DOHH2 (cell line): ENCODE data around the gene PKD1.

Source experiments
- H3F3A ChIP-seq: fragments of 200-600 bp; sonication (generic), shearing (Covaris generic); 2 replicates; pipeline ENCODE4 v1.6.0; 2016; ENCODE audit warnings: antibody characterized with exemption, mild to moderate bottlenecking; ENCODE audit not compliant: control insufficient read depth, insufficient read depth
- H3K27ac ChIP-seq: fragments of 200-600 bp; sonication (generic); 2 replicates; pipeline ENCODE4 v1.5.1; 2014; ENCODE audit warnings: low read depth, mild to moderate bottlenecking, low read length, moderate library complexity
- H3K27me3 ChIP-seq: fragments of 200-600 bp; sonication (generic); 2 replicates; pipeline ENCODE4 v1.6.1; 2014; ENCODE audit warnings: mild to moderate bottlenecking, low read length, mixed read lengths; ENCODE audit not compliant: control insufficient read depth
- H3K36me3 ChIP-seq: fragments of 200-600 bp; sonication (generic); 2 replicates; pipeline ENCODE4 v1.6.1; 2014; ENCODE audit warnings: mild to moderate bottlenecking, low read length, moderate library complexity, mixed read lengths; ENCODE audit not compliant: control insufficient read depth
- H3K4me1 ChIP-seq: fragments of 200-600 bp; sonication (generic); 2 replicates; pipeline ENCODE4 v1.6.1; 2014; ENCODE audit warnings: mild to moderate bottlenecking, low read length, mixed read lengths; ENCODE audit not compliant: control insufficient read depth
- H3K4me2 ChIP-seq: fragments of 200-600 bp; sonication (generic); 2 replicates; pipeline ENCODE4 v1.6.0; 2014; ENCODE audit warnings: mild to moderate bottlenecking, low read length, moderate library complexity
- H3K4me3 ChIP-seq: fragments of 200-600 bp; sonication (generic); 2 replicates; pipeline ENCODE4 v1.5.1; 2014; ENCODE audit warnings: mild to moderate bottlenecking, low read length, mixed read lengths
- H3K79me2 ChIP-seq: fragments of 200-600 bp; sonication (generic); 2 replicates; pipeline ENCODE4 v1.6.1; 2014; ENCODE audit warnings: mild to moderate bottlenecking, low read length, mixed read lengths; ENCODE audit not compliant: control insufficient read depth
- H3K9me2 ChIP-seq: fragments of 200-600 bp; sonication (generic); replicated peaks from 2 replicates; pipeline ENCODE4 v1.6.1; 2014; ENCODE audit warnings: mild to moderate bottlenecking, low read length, mixed read lengths; ENCODE audit not compliant: control insufficient read depth
- H3K9me3 ChIP-seq: fragments of 200-600 bp; sonication (generic); 2 replicates; pipeline ENCODE4 v1.6.1; 2014; ENCODE audit warnings: antibody characterized with exemption, low read length, mixed read lengths; ENCODE audit not compliant: control insufficient read depth, insufficient read depth
- H4K20me1 ChIP-seq: fragments of 200-600 bp; sonication (generic); 2 replicates; pipeline ENCODE4 v1.6.0; 2014; ENCODE audit warnings: low read depth, mild to moderate bottlenecking, antibody characterized with exemption, low read length, moderate library complexity; ENCODE audit not compliant: control insufficient read depth, insufficient read depth
- EZH2phosphoT487 ChIP-seq: fragments of 200-600 bp; sonication (generic); IDR thresholded peaks from 2 replicates; pipeline ENCODE4 v1.6.1; 2017; ENCODE audit warnings: borderline replicate concordance, mild to moderate bottlenecking, antibody characterized with exemption, low read length, moderate library complexity, mixed read lengths
- TF ChIP-seq, protein P1 (sequence below): fragments of 200-600 bp; sonication (generic); IDR thresholded peaks from one replicate; pipeline ENCODE4 v1.5.1; 2014; ENCODE audit warnings: antibody characterized with exemption, mild to moderate bottlenecking, low read depth, low read length; ENCODE audit not compliant: poor library complexity, severe bottlenecking

The PKD1 gene

DNA sequence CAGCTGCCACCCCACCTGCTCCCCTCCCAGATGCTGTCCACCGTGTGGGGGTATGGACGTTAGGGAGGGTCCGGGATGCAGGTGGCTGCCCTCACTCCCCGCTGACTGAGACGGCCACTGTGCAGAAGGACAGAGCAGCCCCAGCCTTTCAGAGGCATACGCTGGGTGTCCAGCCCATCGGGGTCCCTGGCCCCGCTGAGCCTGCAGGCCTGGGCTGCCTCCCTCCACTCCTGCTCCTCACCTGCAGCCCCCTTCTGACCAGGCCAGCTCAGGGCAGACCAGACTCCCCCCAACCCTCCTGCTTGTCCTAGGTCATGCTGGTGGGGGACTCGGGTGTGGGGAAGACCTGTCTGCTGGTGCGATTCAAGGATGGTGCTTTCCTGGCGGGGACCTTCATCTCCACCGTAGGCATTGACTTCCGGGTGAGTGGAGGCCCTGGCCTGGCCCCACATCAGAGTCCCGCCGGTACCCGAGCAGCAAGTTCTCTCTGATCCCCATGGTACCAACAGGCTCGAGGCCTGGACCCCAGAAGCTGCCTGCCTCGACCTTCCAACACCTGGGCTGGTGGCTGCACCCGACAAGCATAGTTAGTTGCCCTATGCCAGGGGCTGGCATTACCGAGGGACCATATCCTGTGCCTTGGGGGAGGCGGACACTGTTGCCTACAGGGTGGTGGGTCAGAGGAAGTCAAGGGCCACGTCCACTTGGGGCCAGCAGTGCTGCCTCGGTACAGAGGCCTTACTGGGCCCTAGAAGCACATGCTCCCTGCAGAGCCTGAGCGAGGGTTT, 14.1 kb upstream of the PKD1 start:
- Histone ChIP-seq H3K79me2 (peaks cover 29% of the 10 kb centered on the region), H3K27ac (peak overlapping the region; percentile 93), H3K36me3 (peaks cover 36% of the 10 kb centered on the region), H4K20me1 (peaks cover 28% of the 10 kb centered on the region), H3K4me1 (peaks cover 58% of the 10 kb centered on the region), H3K4me3 (peak overlapping the region; percentile 99), H3F3A (peaks cover 60% of the 10 kb centered on the region), H3K9me2 (no peaks in the 10 kb centered on the region), H3K27me3 (peaks cover 8% of the 10 kb centered on the region; the same call in 1 of the 2 replicates), H3K4me2 (peak overlapping the region; percentile 81), H3K9me3 (no peaks in the 10 kb centered on the region)
- TF ChIP-seq, protein P1, sequence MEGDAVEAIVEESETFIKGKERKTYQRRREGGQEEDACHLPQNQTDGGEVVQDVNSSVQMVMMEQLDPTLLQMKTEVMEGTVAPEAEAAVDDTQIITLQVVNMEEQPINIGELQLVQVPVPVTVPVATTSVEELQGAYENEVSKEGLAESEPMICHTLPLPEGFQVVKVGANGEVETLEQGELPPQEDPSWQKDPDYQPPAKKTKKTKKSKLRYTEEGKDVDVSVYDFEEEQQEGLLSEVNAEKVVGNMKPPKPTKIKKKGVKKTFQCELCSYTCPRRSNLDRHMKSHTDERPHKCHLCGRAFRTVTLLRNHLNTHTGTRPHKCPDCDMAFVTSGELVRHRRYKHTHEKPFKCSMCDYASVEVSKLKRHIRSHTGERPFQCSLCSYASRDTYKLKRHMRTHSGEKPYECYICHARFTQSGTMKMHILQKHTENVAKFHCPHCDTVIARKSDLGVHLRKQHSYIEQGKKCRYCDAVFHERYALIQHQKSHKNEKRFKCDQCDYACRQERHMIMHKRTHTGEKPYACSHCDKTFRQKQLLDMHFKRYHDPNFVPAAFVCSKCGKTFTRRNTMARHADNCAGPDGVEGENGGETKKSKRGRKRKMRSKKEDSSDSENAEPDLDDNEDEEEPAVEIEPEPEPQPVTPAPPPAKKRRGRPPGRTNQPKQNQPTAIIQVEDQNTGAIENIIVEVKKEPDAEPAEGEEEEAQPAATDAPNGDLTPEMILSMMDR = no peak
- no peak for TF ChIP-seq EZH2phosphoT487

DNA sequence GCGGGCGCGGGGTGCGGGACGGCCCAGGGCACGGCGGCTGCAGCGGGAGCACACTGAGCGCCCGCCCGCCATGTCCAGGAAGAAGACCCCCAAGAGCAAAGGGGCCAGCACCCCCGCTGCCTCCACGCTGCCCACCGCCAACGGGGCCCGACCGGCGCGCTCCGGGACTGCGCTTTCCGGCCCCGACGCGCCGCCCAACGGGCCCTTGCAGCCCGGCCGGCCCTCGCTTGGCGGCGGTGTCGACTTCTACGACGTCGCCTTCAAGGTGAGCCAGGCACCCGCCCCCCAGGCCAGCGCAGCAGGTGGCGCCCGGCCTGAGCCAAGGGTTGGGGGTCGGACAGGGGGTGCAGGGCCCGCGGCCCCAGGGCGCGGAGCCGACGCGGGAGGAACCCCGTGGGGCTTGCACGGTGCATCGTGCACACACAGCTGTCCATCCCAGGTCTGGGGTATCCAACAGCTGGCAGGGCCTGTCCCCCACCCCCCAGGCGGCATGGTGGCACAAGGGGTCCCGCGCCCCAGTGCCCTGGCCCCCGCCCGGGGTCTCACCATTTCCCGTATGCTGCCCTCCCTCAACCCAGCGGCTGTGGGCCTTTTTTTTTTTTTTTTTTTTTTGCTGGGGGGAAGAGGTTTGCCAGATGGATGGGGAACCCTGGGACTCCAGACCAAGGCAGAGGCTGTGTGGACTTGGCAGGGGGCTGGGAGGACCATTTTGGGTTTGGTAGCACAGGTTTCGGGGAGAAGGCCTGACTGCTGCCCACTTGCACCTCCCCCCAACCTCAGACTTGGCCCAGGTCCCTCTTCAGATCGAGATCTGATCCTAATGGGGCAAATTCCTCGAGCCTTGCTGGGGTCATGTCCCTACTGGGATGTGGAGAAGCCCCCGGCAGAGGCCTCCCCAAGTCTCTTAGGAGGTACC, 13.3 kb upstream of the PKD1 start:
- peak overlapping the region; percentile 99 for H3K4me3 ChIP-seq
- H3K27ac ChIP-seq = no peak overlapping the region

DNA sequence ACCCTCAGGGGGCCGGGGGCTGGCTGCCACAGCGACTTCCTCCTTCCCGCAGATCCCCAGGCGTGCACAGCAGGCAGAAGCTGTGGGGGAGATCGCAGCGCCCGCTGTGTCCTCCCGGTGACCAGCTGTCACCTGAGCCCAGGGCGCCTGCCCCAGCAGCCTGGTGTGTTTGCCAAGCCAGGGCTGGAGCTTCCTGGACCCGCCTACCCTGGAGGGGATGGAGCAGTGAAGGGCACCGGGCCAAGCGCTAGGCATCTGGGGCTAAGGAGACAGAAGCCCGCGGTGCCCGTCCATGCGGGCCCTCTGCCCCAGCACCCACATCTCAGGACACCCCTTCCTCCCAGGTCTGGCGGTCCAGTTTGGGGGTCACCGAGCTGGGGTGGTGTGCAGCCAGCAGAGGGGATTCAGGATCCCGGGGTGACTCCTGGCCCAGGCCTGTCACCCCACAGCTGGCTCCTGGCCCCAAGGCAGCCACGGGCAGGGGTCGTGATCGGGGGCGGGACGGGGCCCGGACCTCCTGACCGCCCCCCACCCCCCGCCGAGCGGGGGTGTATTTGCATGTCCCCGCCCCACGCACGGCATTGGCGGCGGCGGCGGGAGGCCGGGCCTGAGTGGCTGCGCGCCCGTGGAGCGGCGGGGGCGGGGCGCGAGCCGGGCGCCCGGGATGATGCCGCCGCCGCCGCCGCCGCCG, 12.4 kb upstream of the PKD1 start, which contains the start of gene RAB26:
RAB26 (plus strand) TSS at position 645 of the 691 bp plus-strand sequence. CDS start 159 bp downstream, outside the sequence.
- H3K9me3 ChIP-seq = no peaks in the 10 kb centered on the region
- peaks cover 51% of the 10 kb centered on the region for H3K4me1 ChIP-seq
- H3K36me3 ChIP-seq = peaks cover 19% of the 10 kb centered on the region
- H3K4me2 ChIP-seq = peak within 1 kb of the TSS; percentile 81
- no peak for TF ChIP-seq EZH2phosphoT487
- TF ChIP-seq, protein P1 = no peak
- H3F3A ChIP-seq = peaks cover 43% of the 10 kb centered on the region
- no peaks in the 10 kb centered on the region for H3K9me2 ChIP-seq
- peaks cover 12% of the 10 kb centered on the region for H3K79me2 ChIP-seq
- H3K4me3 ChIP-seq = peak within 1 kb of the TSS; percentile 99
- peaks cover 16% of the 10 kb centered on the region for H4K20me1 ChIP-seq
- no peak within 1 kb of the TSS for H3K27ac ChIP-seq
- H3K27me3 ChIP-seq = peaks cover 4% of the 10 kb centered on the region; the same call in 1 of the 2 replicates

More for the DNA sequence above, 13.3 kb upstream of the PKD1 start:
- Histone ChIP-seq H3K9me2 (no peaks in the 10 kb centered on the region), H3K36me3 (peaks cover 28% of the 10 kb centered on the region), H4K20me1 (peaks cover 19% of the 10 kb centered on the region), H3F3A (peaks cover 51% of the 10 kb centered on the region), H3K79me2 (peaks cover 20% of the 10 kb centered on the region), H3K4me2 (peak overlapping the region; percentile 81), H3K9me3 (no peaks in the 10 kb centered on the region), H3K27me3 (peaks cover 6% of the 10 kb centered on the region; the same call in 1 of the 2 replicates), H3K4me1 (peaks cover 58% of the 10 kb centered on the region)
- TF ChIP-seq, protein P1 = no peak
- no peak for TF ChIP-seq EZH2phosphoT487
